Keratinocyte (primary cell): ENCODE results near the gene ZNF718. TPM values are rescaled to one million over a fixed set of nuclear protein-coding genes. Genes with fewer than 3 reads are reported as not detected.
"Not testable (repeated sequence)": the region's sequence is repeated elsewhere in the genome, so short reads cannot be mapped to it uniquely, and the experiment has no call there.

Experiments used
- DNase-seq: peaks from one replicate; pipeline ENCODE4 v3.0.0-alpha.2; 2011; ENCODE audit warnings: low read depth, missing footprints, low spot score
- FAIRE-seq: peaks from 2 replicates; lab custom pipeline; 2011; peaks lifted over from hg19 to GRCh38; lab: Jason Lieb, UNC
- H2AFZ ChIP-seq: 2 replicates; pipeline ENCODE4 v1.6.0; 2012; ENCODE audit warnings: low read length, control low read depth, inconsistent platforms; ENCODE audit not compliant: control insufficient read depth
- H3K27ac ChIP-seq: 2 replicates; pipeline ENCODE4 v1.5.1; 2011; ENCODE audit warnings: low read length; ENCODE audit not compliant: control insufficient read depth, insufficient read depth
- H3K27me3 ChIP-seq: 3 replicates; pipeline ENCODE4 v1.6.0; 2011; ENCODE audit warnings: low read length; ENCODE audit not compliant: control insufficient read depth, insufficient read depth; ENCODE audit errors: extremely low read depth
- H3K36me3 ChIP-seq, 2 experiments: 2 replicates in 1 of 2; 3 replicates in 1 of 2; pipeline ENCODE4 v1.5.1; 2011; ENCODE audit warnings: low read length in 2 of 2, mild to moderate bottlenecking in 1 of 2; ENCODE audit not compliant: control insufficient read depth in 2 of 2, insufficient read depth in 2 of 2; ENCODE audit errors: extremely low read depth in 1 of 2
- H3K4me1 ChIP-seq: 3 replicates; pipeline ENCODE4 v1.5.1; 2011; ENCODE audit warnings: low read length; ENCODE audit not compliant: control insufficient read depth, insufficient read depth; ENCODE audit errors: extremely low read depth
- H3K4me2 ChIP-seq: 3 replicates; pipeline ENCODE4 v1.6.0; 2011; ENCODE audit warnings: low read depth, low read length; ENCODE audit not compliant: control insufficient read depth, insufficient read depth; ENCODE audit errors: extremely low read depth
- H3K4me3 ChIP-seq, 3 experiments: fragments of 200-600 bp in 1 of 3; sonication (generic) in 1 of 3; 2 replicates in 2 of 3; 3 replicates in 1 of 3; pipeline ENCODE4 v1.5.1; 2011 to 2016; ENCODE audit warnings: low read length in 3 of 3, mild to moderate bottlenecking in 3 of 3, control low read depth in 2 of 3, inconsistent platforms in 1 of 3, low read depth in 1 of 3, mixed read lengths in 1 of 3, mixed run types in 1 of 3, moderate library complexity in 1 of 3; ENCODE audit not compliant: control insufficient read depth in 2 of 3, insufficient read depth in 2 of 3; ENCODE audit errors: extremely low read depth in 1 of 3
- H3K79me2 ChIP-seq: 2 replicates; pipeline ENCODE4 v1.6.0; 2012; ENCODE audit warnings: low read length; ENCODE audit not compliant: control insufficient read depth, insufficient read depth
- H3K9ac ChIP-seq: 3 replicates; pipeline ENCODE4 v1.6.0; 2011; ENCODE audit warnings: low read length; ENCODE audit not compliant: control insufficient read depth, insufficient read depth; ENCODE audit errors: extremely low read depth
- H3K9me1 ChIP-seq: 3 replicates; pipeline ENCODE4 v1.6.0; 2011; ENCODE audit warnings: low read length; ENCODE audit not compliant: control insufficient read depth, insufficient read depth; ENCODE audit errors: extremely low read depth
- H3K9me3 ChIP-seq: 2 replicates; pipeline ENCODE4 v1.5.1; 2012; ENCODE audit warnings: low read depth, low read length; ENCODE audit not compliant: control insufficient read depth
- H4K20me1 ChIP-seq: 3 replicates; pipeline ENCODE4 v1.6.0; 2011; ENCODE audit warnings: low read length; ENCODE audit not compliant: control insufficient read depth, insufficient read depth; ENCODE audit errors: extremely low read depth
- CTCF ChIP-seq, 3 experiments: IDR thresholded peaks in 1 of 3; conservative IDR thresholded peaks in 1 of 3; optimal IDR thresholded peaks in 1 of 3; 2 replicates in 2 of 3; 3 replicates in 1 of 3; pipeline versions ENCODE3 to v1.5.1; 2011; ENCODE audit warnings: low read length in 3 of 3, mild to moderate bottlenecking in 3 of 3, moderate library complexity in 2 of 3, control low read depth in 1 of 3, inconsistent platforms in 1 of 3; ENCODE audit not compliant: insufficient read depth in 2 of 3; ENCODE audit errors: extremely low read depth in 1 of 3
- EZH2 ChIP-seq: IDR thresholded peaks from one replicate; pipeline ENCODE4 v1.6.1; 2012; ENCODE audit warnings: inconsistent platforms, mild to moderate bottlenecking, low read length, moderate library complexity
- dilution Hi-C: fragments of 300-500 bp; cut with MboI; formaldehyde crosslinking; loops from one replicate; pipeline ENCODE4 v1.7.0; 2020; ENCODE audit warnings: low sequenced_read_pairs; ENCODE audit not compliant: extremely low pct_ligation_motif_present
- polyA plus RNA-seq, 5 experiments: library from polyadenylated mRNA; depleted of rRNA in 3 of 5; stranded (reverse) in 3 of 5; stranded (forward) in 1 of 5; unstranded in 1 of 5; fragments of >200 nt; gene quantifications; 1 replicate in 1 of 5; 2 replicates in 3 of 5; 3 replicates in 1 of 5; pipeline versions ENCODE4 v1.2.1 to v1.2.3, GENCODE V29; 2011 to 2012; ENCODE audit warnings: missing spikeins in 2 of 5, low read depth in 1 of 5, low replicate concordance in 1 of 5

ZNF718 gene
- polyA plus RNA-seq, 1 donor (not counting 4 experiments of a cell fraction or from before 2014, with no cell fraction given), result 5.0 TPM

GRCh38 chr4:205097-205756 is 80.9 kb downstream of the ZNF718 start:
- no peak for TF ChIP-seq CTCF (optimal IDR thresholded peaks at IDR 0.05 in 1 of 3, IDR thresholded peaks at IDR 0.05 in 1 of 3, conservative IDR thresholded peaks at IDR 0.05 in 1 of 3; ENCODE audit: extremely low read depth in 1 of 3, insufficient read depth in 2 of 3, low read length in 3 of 3)
- TF ChIP-seq EZH2, result no peak
- no peak overlapping the region for H2AFZ ChIP-seq
- peaks cover 10% of the 10 kb centered on the region for H3K9me3 ChIP-seq
- H3K4me2 ChIP-seq, result no peak overlapping the region
- H3K9me1 ChIP-seq, result no peaks in the 10 kb centered on the region
- H3K4me3 ChIP-seq, result no peak overlapping the region
- no peaks in the 10 kb centered on the region for H3K79me2 ChIP-seq
- H3K27ac ChIP-seq, result no peak overlapping the region
- dilution Hi-C loops, result no loop called here
- FAIRE-seq (no peak), DNase-seq (no peak)
- no peaks in the 10 kb centered on the region for H3K4me1 ChIP-seq
- no peaks in the 10 kb centered on the region for H3K36me3 ChIP-seq
- no peaks in the 10 kb centered on the region for H4K20me1 ChIP-seq
- H3K9ac ChIP-seq, result no peak overlapping the region
- H3K27me3 ChIP-seq, result no peaks in the 10 kb centered on the region

- no peak overlapping the region for H3K9ac ChIP-seq
- H3K4me1 ChIP-seq, result no peaks in the 10 kb centered on the region
- no peak overlapping the region for H3K27ac ChIP-seq
- H3K79me2 ChIP-seq, result no peaks in the 10 kb centered on the region
- FAIRE-seq, result no peak
- dilution Hi-C loops, result no loop called here
- no peak for DNase-seq
- H3K27me3 ChIP-seq, result no peaks in the 10 kb centered on the region
- TF ChIP-seq CTCF (optimal IDR thresholded peaks at IDR 0.05 in 1 of 3, IDR thresholded peaks at IDR 0.05 in 1 of 3, conservative IDR thresholded peaks at IDR 0.05 in 1 of 3; ENCODE audit: extremely low read depth in 1 of 3, insufficient read depth in 2 of 3, low read length in 3 of 3) (no peak), EZH2 (no peak)
- H3K9me3 ChIP-seq, result peaks cover 10% of the 10 kb centered on the region
- no peaks in the 10 kb centered on the region for H3K9me1 ChIP-seq
- H4K20me1 ChIP-seq, result no peaks in the 10 kb centered on the region
- no peaks in the 10 kb centered on the region for H3K36me3 ChIP-seq
- no peak overlapping the region for H3K4me3 ChIP-seq
- no peak overlapping the region for H3K4me2 ChIP-seq
- H2AFZ ChIP-seq, result no peak overlapping the region
Measured at GRCh38 chr4:206054-206453, 81.8 kb downstream of the ZNF718 start.

- H3K4me2 ChIP-seq, FAIRE-seq, H3K9me1 ChIP-seq, H3K4me3 ChIP-seq, H3K79me2 ChIP-seq, H3K36me3 ChIP-seq, DNase-seq, H3K27ac ChIP-seq, dilution Hi-C loops, H2AFZ ChIP-seq, H3K4me1 ChIP-seq, H4K20me1 ChIP-seq, H3K9ac ChIP-seq: not testable (repeated sequence)
- H3K9me3 ChIP-seq, result peaks cover 15% of the 10 kb centered on the region
- H3K27me3 ChIP-seq, result peaks cover 11% of the 10 kb centered on the region
Measured at GRCh38 chr4:208416-209096, 84.3 kb downstream of the ZNF718 start.
